HG03039 (cell line): ENCODE data around the gene PPP1R12A.
"Not testable (repeated sequence)": the region's sequence is repeated elsewhere in the genome, so short reads cannot be mapped to it uniquely, and the experiment has no call there.

Experiments used
- ATAC-seq: cut with Tn5 transposase; IDR thresholded peaks from one replicate; pipeline ENCODE4 v1.9.1; 2021; ENCODE audit warnings: mild to moderate bottlenecking, moderate library complexity; ENCODE audit not compliant: unreplicated experiment

Gene PPP1R12A

GRCh38 chr12:79935021-79935623, at the start of gene PPP1R12A:
Gene PPP1R12A, minus strand, starts transcription at chr12:79935097. Its CDS starts 166 bp downstream, at chr12:79934931.
- ATAC-seq, result peak; percentile 92

DNA sequence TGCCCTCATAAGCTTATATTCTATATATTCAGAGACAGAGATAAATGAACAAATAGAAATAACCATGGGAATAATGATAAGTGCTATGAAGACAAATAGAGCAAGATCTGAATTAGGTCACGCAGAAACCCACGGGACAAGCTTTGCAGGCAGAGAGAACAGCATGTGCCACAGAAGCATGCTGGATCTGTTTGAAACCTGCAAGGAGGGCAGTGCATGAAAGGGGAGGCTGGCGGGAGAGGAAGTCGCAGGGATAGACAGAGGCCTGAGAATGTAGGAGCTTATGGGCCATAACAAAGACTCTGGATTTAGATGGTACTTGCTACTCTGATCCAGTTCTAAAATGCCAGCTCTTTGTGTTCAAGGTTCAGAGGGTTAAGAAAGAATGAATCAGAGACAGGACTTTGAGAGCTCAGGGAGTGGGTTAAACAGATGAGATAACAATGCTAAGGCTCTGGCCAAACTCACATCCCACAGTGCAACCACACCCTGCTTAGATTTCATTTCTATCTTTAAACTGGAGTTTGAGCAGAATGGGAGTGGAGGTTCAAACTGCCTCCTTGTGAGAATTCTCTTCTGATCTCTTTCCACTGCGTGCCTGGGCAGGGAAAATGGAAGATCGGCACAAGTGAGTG, 49.2 kb upstream of the PPP1R12A start:
- ATAC-seq, result no peak

DNA sequence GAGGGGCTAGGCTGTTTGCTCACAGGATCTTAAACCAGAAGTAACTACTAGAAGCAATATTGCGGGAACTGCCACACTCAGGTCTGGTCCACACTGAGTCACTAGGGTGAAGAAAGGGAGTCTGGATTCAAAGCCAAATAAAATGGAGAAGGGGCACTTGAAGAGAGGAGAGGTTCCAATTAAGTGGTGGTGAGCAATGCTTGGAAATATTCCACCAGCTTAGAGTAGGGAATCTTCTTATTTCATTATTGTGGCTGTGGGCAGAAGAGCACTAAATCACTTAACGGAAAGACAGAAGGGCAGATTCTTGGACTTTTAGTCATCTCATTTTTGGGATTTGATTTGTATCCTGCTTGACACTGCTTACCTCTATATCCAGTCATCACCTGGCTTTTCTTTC, 48.6 kb upstream of the PPP1R12A start:
- no peak for ATAC-seq

- ATAC-seq, result no peak
Measured at GRCh38 chr12:79982086-79983062, 47.5 kb upstream of the PPP1R12A start.

- ATAC-seq, result no peak
Measured at GRCh38 chr12:79978692-79979091, 43.8 kb upstream of the PPP1R12A start.

DNA sequence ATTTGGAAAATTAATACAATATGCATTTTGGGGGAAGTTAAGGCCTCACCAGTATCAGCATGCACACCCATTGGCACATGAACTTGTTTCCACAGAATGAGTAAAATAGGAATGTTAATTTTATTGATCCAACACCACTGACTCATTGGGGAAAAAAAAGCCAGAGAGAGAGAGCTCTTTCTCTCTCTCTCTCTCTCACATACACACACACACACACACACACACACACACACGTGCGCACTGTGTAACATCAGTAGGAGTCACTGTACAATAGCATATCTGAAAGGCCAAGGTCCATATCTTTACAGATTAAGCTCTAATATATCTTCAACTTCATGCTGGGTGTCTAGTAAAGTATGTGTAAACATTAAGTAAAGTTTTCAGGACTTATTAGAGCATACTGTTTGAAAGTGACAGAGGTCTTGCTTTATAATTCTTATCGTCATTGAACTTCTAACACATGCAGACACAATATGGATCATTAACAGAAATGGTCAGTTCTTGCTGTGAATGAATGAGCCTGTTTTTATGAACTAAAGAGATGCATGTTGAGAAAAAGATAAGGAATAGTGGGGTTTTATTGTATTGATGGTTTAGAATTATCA, 43.1 kb upstream of the PPP1R12A start:
- ATAC-seq, result not testable (repeated sequence)

DNA sequence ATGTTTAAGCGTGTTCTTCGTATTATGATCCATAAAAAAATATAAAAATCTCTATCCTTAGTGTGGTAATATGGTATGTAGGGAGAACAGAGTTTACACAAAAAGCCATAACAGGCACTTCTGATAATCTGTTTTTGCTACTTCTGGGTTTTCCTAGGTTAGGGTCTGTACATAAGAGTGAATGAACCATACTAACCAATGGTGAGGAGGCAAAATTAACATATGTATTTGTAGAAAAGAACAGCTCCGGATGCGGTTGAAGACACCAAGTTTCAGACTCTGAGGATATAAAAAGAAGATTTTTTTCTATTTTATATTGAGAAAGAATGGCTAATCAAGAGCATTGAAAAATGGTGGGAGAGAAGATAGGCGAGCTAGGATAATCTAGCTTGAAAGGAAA, 40.2 kb upstream of the PPP1R12A start:
- no peak for ATAC-seq

- no peak for ATAC-seq
Measured at GRCh38 chr12:79973801-79974200, 38.9 kb upstream of the PPP1R12A start.

DNA sequence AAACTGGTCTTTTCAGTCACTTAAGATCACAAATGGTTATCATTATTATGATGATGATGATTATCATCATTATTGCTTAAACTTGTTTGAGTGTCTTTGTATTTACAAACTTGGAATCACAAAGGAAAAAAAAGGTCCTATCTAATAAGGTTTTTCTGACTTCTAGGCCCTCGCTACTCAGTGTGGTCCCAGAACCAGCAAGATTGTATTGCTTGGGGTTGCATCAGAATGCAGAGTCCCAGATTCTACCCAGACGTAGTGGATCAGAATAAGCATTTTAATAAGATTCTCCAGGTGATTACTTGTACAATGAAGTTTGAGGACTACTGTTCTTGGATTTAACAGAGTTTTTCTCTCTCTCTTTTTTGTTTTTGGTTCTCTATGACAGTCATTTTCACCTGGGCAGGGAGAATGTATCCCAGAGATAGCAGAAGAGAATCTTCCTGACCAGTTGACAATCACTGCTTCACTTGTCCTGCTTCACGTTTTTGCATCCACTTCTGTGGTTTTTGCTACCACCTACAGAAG, 29.3 kb upstream of the PPP1R12A start:
- ATAC-seq, result no peak

DNA sequence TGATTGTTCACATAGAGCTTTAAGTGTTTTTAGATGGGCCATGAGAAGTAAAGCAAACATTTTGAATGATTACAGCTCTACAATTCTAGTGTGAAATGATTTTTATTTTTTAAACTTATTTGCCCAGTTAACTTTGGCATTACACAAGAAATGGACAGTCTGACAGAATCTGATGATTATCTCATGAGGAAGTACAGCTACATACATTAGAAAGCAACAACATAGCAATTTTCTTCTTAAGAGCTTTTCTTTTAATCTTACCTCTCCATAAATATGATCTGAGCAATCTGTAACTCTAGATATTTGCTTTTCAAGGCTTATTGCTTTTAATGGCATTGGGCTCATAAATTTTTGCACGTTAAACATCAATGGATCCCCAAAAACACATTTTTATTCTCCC, 26.5 kb upstream of the PPP1R12A start:
- ATAC-seq, result no peak

DNA sequence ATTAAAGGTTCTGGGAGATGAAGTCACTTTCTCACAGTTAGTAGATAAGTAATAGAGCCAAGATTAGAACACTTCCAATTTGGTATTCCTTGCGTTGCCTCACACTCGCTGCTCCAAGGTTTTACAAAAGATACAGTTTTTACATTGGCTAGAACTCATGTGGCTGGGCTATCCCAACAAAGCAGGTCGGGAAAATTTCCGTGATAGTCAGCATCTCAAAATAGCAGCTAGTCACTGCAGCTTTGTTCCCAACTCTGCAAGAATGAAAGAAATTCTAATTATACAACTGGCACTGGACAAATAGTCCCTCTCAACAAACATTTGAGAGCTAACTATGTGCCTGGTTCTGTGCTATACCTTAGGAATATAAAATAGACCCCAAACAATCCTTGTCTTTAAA, 24.6 kb upstream of the PPP1R12A start:
- ATAC-seq, result no peak

DNA sequence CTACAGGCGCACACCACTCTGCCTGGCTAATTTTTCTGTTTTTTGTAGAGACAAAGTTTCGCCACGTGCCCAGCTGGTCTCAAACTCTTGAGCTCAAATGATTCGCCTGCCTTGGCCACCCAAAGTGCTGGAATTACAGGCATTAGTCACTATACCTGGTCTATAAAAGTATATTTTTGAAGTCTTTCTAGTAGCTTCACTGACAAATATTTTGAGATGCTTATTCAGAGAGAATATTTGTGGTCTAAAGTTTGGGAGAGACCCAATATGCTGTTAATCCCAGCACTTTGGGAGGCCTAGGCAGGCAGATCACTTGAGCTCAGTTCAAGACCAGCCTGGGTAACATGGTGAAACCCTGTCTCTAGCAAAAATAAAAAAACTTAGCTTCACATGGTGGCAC, 22.0 kb upstream of the PPP1R12A start:
- no peak for ATAC-seq

DNA sequence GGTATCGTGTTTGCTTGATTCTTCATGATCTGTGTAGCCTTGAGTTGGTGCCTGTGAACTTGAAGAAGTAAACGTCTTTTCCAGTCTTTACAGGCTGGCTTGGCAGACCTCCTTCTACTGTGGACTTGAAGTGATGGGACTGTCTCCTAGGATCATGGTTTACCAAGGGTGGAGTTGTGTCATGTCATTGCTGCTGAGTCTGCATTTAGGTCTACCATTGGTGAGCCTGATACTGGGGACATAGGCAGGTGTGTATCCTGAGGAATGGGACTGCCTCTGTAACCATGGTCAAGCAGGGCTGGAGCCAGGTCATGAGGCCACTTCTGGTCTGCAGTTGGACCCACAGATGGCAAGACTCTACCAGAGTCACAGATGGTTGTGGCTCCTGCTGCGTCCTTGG, 20.7 kb upstream of the PPP1R12A start:
- ATAC-seq, result no peak

DNA sequence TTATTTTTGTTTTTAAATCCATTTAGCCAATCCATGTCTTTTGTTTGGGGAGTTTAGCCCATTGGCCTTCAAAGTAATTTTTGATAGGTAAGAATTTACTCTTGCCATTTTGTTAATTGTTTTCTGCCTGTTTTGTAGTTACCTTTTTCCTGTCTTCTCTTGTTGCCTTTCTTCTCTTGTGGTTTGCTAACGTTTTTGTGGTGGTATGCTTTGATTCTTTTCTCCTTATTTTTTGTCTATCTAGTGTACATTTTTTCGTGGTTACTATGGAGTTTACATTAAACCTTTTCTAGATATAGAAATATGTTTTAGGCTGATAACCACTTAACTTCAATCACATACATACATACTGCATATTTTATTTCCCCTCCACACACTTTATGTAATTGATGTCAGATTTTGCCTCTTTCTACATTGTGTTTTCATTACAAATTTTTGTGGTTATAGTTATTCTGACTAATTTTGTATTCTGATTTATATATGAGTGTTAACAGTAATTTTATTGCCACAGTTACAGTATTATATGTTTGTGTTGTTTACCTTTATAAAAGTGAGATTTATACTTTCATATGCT, 19.2 kb upstream of the PPP1R12A start:
- ATAC-seq, result no peak

GRCh38 chr12:79949098-79949497, 14.2 kb upstream of the PPP1R12A start:
- no peak for ATAC-seq

- no peak for ATAC-seq
Measured at GRCh38 chr12:79945433-79945832, 10.5 kb upstream of the PPP1R12A start.

DNA sequence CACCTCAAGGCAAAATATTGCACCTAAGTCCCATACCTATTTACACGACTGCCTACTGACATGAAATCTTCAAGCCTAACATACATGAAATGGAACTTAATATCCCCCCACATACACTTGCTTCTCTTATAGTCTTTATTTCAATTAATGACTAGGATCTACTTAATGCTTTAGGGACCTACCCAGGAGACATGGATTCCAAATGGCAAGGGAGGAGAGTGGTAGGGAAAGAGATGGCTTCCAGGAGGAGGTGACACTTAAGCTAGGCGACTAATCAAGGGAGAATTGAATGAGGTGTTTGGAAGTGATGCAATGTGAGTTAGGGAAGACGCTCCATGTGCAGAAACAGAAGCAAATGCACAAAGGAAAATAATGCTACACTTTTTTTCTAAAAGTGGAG, 9.7 kb upstream of the PPP1R12A start:
- ATAC-seq, result no peak

DNA sequence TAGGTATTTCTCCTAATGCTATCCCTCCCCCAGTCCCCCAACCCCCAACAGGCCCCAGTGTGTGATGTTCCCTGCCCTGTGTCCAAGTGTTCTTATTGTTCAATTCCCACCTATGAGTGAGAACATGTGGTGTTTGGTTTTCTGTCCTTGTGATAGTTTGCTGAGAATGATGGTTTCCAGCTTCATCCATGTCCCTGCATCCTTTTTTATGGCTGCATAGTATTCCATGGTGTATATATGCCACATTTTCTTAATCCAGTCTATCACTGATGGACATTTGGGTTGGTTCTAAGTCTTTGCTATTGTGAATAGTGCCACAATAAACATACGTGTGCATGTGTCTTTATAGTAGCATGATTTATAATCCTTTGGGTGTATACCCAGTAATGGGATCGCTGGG, 7.9 kb upstream of the PPP1R12A start:
- ATAC-seq, result not testable (repeated sequence)

DNA sequence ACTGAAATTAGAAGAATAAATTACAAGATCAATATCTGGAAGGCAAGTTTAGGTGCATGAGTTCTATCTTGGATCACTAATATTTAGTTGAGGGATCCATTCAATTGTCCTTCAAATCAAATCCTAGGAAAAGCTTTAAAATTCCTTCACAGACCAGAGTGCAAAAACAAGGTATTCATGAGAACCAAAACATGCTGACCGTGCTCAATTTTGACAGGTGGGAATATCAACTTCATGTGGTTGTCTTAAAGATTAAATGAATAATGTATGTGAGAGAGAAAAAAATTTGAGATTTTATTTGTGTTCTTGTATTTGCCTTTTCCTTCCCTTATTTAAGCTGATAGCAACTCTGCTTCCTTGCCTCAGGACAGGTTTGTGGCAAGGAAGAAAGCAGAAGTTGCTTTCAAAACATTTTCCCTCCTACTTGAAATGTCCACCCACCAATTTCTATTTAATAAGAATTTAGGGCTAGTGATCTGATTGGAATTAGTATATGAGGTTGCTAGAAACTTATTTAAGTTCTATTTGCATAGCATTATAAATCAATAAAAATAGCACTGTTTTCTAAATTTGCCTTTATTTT, 4.9 kb upstream of the PPP1R12A start:
- ATAC-seq, result no peak

GRCh38 chr12:79938843-79939242, 3.9 kb upstream of the PPP1R12A start:
- no peak for ATAC-seq
